GM21447 (cell line): ENCODE results near the gene APOBEC3F.
"Not testable (repeated sequence)": the region's sequence is repeated elsewhere in the genome, so short reads cannot be mapped to it uniquely, and the experiment has no call there.

Experiments
- ATAC-seq: cut with Tn5 transposase; IDR thresholded peaks from one replicate; pipeline ENCODE4 v1.9.1; 2021; ENCODE audit not compliant: unreplicated experiment

The APOBEC3F gene

DNA sequence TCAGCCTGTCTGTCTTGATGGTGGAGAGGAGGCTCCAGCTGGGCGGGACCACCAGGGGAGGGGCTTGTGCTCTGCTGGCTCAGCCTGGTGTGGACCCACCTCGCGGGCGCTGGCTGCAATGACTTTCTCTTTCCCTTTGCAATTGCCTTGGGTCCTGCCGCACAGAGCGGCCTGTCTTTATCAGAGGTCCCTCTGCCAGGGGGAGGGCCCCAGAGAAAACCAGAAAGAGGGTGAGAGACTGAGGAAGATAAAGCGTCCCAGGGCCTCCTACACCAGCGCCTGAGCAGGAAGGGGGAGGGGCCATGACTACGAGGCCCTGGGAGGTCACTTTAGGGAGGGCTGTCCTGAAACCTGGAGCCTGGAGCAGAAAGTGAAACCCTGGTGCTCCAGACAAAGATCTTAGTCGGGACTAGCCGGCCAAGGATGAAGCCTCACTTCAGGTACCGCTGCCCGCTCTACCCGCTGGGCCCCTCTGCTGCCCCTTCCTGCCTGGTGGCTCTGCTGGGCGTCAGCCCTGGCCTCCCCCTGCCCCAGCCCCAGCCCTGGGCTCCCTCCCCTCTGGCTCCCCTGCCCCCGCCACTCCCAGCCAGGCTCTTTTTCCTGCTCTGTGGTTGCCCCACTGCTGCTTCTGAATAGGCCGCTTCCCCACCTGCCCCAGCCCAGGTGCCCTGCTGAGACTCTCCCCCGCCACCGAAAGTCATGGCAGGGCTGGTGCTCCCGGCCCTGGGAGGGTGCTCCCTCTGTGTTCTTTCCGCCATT is at the start of gene APOBEC3F:
APOBEC3F (plus strand) TSS at position 327 of the 759 bp plus-strand sequence; CDS start at position 424, 97 bp downstream.
- peak; percentile 81 for ATAC-seq

GRCh38 chr22:38992871-38993371 is 47.7 kb upstream of the APOBEC3F start:
- not testable (repeated sequence) for ATAC-seq

DNA sequence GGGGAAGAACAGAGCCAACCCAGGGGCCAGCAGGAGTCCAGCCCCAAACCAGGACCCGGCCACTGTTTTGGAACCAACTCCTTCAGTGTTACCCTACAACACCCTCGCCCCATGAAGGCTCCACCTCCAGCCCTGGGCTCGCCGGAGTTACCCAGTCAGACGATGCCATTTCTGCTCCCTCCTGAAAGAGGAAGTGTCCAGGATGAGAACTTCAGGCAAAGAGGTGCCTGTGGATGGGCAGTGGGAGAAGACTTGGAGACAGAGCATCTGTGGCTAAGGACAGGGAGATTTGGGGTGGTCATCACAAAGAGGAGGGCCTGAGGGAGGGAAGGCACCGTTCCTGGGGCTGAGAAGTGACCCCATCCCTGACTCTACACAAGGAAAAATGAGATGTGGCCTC is 44.6 kb upstream of the APOBEC3F start:
- no peak for ATAC-seq

- ATAC-seq: no peak
Measured at GRCh38 chr22:38997518-38997917, 43.1 kb upstream of the APOBEC3F start.

GRCh38 chr22:39003165-39003638 is 37.5 kb upstream of the APOBEC3F start:
- peak; percentile 71 for ATAC-seq

- ATAC-seq: no peak
Measured at GRCh38 chr22:39007177-39007576, 33.5 kb upstream of the APOBEC3F start.

DNA sequence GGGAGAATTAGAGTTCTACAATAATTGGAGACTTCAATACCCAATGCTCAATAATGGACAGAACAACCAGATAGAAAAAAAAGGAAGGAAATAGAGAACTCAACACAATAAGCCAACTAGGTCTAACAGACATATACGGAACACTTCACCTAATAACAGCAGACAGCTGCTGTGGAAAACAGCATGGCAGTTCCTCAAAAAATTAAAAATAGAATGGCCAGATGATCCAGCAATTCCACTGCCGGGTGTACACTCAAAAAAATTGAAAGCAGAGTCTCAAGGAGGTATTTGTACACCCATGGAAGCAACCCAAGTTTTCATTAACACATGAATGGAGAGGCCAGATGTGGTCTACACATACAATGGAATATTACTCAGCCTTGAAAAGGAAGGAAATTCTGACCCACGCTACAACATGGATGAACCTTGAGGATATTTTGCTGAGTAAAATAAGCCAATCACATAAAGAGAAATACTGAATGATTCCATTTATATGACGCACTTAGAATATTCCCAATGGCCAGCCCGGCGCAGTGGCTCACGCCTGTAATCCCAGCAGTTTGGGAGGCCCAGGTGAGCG is 32.3 kb upstream of the APOBEC3F start:
- not testable (repeated sequence) for ATAC-seq

DNA sequence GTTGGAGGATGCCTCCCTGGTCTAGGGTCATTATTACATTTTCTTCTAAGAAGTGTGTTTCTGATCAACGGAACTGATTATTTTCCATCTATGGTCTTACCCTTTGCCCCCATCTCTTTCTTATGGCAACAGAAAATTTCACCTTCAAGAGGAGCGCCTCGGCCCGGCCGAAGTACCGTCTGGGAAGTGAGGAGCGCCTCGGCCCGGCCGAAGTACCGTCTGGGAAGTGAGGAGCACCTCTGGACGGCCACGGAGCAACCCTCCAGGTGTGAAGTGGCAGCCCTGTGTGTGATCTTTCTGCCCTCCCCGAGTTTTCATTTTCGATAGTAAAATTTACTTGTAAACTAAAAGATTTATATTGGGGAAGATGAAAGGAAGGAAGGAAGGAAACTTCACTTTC is 29.7 kb upstream of the APOBEC3F start:
- no peak for ATAC-seq

DNA sequence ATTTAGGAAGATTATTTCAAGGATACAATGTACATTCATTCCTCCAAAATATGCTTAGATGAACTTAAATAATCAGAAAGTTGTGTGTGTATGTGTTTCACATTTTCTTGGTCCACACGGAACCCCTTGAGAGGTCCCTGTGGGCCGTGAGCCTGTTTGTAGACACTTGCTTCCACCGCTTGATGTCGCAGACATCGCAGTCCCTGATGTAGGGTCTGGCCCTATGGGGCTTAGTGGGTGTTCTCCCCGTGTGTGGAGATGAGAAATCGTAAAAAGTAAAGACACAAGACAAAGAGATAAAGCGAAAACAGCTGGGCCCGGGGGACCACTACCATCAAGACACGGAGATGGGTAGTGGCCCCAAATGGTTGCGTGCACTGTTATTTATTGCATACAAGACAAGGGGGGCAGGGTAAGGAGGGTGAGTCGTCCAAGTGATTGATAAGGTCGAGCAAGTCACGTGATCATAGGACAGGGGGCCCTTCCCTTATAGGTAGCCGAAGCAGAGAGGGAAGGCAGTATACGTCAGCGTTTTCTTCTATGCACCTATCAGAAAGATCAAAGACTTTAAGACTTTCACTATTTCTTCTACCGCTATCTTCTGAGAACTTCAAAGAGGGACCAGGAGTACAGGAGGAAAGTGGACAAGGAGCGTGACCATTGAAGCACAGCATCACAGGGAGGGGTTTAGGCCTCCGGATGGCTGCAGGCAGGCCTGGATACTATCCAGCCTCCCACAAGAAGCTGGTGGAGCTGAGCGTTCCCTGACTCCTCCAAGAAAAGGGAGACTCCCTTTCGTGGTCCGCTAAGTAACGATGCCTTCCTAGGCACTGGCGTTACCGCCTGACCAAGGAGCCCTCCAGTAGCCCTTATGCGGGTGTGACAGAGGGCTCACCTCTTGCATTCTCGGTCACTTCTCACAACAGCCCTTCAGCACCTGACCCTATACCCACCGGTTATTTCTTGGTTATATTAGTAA is 27.8 kb upstream of the APOBEC3F start:
- no peak for ATAC-seq

DNA sequence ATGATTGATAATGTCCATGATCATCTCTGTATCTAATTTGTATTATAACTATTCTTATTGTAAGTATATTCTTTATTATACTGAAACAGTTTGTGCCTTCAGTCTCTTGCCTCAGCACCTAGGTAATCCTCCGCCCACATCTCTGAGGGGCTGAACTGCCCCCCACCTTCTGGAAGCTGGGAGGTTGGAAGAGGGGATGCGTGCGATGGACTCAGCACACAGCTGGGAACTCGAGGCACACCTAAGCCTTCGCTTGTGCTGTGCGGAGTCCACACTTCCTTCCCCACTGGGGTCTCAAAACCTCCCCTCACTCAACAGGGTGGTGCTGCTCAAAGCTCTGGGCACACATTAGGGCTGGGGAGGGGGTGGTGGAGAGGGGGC is 27.1 kb upstream of the APOBEC3F start:
- not testable (repeated sequence) for ATAC-seq

GRCh38 chr22:39013942-39014722 is 26.5 kb upstream of the APOBEC3F start, which contains the start of gene APOBEC3C:
APOBEC3C (plus strand) TSS chr22:39014257; CDS start chr22:39014363, 106 bp downstream.
- ATAC-seq: peak; percentile 91

DNA sequence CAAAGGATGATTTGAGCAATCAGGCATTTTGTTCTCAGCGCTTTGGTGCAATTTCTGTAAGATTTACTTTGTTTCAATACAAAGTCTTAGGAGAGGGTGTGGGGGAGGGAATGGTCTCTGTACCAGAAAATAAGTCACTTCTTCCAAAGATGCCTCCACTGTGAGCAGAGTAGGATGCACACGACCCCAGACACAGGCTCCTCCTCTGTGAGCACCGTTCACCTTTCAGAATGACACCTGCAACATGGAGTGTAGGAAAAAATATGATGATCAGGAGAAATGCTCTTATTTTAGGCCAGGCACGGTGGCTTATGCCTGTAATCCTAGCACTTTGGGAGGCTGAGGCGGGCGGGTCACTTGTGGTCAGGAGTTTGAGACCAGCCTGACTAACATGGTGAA is 25.9 kb upstream of the APOBEC3F start:
- not testable (repeated sequence) for ATAC-seq

- no peak for ATAC-seq
Measured at GRCh38 chr22:39016592-39016991, 24.1 kb upstream of the APOBEC3F start.

- ATAC-seq: no peak
Measured at GRCh38 chr22:39017596-39018365, 22.9 kb upstream of the APOBEC3F start.

DNA sequence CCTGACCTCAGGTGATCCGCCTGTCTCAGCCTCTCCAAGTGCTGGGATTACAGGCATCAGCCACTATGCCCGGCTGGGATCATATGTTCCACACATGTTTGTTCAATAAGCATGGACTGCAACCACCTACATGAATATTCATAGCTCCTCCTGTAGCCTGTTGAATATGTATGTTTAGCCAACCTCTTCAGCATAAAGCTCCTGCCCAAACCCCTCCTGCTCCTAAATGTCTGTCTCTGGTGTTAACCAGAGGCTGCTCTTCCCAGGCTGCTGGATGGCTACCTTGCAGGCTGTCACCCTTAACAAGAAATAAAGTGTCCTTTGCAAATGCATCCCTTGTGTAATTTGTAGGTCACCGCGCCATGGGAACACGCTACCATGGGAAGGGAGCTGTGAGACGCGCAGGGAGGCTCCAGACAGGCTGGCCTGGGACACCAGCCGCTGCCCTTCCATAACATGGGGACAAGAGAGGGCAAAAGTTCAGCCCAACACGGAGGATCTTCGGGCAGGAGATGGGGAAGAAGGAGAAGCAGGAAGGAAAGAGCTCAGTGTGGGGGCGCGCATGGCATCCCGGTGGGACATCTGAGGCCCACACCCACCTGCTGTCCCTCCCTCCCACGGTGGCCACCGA is 20.5 kb upstream of the APOBEC3F start:
- not testable (repeated sequence) for ATAC-seq

DNA sequence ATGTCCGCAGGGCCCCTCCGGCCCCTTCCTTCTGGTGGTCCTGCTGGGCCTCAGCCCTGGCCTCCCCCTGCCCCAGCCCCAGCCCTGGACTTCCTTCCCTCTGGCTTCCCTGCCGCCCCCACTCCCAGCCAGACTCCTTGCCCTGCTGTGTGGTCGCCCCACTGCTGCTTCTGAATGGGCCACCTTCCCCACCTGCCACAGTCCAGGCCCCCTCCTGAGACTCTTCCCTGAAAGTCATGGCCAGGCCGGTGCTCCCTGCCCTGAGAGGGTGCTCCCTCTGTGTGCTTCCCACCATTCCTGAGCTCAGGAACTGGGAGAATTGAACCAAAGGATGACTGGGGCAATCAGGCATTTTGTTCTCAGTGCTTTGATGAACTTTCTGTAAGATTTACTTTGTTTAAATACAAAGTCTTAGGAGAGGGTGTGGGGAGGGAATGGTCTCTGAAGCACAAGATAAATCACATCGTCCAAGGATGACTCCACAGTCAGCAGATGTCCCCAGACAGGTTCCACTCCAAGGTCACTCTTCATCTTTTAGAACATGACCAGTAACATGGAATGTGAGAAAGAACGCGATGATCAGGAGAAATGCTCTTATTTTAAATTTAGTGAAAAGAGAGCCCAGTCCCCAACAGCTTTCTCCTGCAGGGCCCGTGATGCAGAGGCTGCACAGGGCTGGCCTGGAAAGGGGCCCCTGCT is 19.0 kb upstream of the APOBEC3F start:
- no peak for ATAC-seq

DNA sequence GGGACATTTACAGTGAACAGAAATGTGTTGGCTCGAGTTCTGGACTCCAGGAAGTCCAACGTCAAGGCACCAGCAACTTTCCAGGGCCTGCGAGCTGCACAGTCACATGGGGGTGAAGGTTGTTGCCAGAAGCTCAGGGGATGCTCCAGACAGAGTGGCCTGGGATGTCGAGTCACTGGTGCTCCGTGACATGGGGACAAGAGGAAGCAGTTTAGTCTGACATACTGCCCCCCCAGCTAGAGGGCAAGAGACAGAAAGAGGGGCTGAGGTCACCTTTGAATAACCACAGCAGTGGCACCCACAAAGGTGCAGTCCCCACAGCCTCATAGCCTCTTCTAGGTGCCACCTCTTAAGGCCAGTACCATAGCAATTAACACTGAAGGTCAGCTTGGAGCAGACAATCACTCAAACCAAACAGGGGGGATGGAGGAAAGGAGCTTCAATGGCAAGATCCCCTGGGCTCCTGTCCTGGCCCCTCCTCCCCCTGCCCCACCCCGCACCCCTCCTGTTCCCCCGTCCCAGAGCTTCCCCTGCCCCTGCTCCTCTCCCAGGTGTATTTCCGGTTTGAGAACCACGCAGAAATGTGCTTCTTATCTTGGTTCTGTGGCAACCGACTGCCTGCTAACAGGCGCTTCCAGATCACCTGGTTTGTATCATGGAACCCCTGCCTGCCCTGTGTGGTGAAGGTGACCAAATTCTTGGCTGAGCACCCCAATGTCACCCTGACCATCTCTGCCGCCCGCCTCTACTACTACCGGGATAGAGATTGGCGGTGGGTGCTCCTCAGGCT is 15.9 kb upstream of the APOBEC3F start:
- no peak for ATAC-seq
